SK-MEL-5 (cell line): Measurements from ENCODE around the gene RWDD4. TPM values are rescaled to one million over a fixed set of nuclear protein-coding genes. Genes with fewer than 3 reads are reported as not detected.

Experiments used
- DNase-seq: peaks from one replicate; pipeline ENCODE4 v3.0.0-alpha.2; 2016; ENCODE audit warnings: low read depth, low spot score
- in situ Hi-C: cut with HindIII; loops from 2 replicates; pipeline ENCODE4 v1.10.0; 2016; ENCODE audit warnings: low sequenced_read_pairs, high pct_unique_total_duplicates, low pct_unique_long_range_greater_than_20kb
- total RNA-seq: library from RNA; depleted of rRNA; stranded (reverse); fragments of >200 nt; shearing (Covaris generic); gene quantifications from 2 replicates; pipeline ENCODE4 v1.2.3, GENCODE V29; 2014

Gene RWDD4
- total RNA-seq, 1 experiment from 2014 or later: 32.5 TPM

DNA sequence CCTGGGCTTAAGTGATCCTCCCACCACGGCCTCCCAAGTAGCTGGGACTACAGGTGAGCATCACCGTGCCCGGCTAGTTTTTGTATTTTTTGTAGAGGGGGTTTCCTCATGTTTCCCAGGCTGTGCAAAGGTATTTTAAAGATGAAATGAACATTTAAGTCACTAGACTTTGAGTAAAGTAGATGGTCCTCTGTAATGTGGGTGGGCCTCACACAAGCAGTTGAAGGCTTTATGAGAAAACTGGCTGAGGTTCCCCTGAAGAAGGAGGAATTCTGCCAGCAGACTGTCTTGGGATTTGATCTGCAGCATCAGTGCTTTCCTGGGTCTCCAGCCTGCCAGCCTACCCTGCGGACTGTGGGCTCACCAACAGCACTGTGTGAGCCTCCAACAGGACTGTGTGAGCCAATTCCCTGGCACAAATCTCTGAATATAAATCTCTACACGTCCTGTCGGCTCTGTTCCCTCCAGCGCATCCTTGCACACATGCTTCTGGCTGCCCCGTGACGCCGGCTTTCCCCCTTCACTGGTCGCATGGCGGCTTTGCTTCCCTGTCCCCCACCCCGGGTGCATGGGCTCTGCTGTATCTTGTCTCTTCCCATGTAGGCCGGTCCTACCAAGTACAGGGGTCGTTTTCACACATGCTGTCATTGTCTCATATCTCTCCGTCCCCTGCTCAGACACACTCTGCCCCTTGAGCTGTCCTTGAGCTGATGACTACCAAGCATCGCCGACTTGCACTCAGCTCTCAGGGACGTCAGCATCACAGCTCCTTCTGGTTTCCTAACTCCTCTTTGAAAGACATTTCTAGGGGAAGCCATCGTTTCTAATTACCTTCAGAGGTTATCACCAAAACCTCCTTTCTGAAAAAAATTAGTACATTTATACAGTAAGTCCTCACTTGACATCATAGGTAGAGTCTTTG, 46.4 kb downstream of the RWDD4 start:
- in situ Hi-C loops: no loop called here
- no peak for DNase-seq

DNA sequence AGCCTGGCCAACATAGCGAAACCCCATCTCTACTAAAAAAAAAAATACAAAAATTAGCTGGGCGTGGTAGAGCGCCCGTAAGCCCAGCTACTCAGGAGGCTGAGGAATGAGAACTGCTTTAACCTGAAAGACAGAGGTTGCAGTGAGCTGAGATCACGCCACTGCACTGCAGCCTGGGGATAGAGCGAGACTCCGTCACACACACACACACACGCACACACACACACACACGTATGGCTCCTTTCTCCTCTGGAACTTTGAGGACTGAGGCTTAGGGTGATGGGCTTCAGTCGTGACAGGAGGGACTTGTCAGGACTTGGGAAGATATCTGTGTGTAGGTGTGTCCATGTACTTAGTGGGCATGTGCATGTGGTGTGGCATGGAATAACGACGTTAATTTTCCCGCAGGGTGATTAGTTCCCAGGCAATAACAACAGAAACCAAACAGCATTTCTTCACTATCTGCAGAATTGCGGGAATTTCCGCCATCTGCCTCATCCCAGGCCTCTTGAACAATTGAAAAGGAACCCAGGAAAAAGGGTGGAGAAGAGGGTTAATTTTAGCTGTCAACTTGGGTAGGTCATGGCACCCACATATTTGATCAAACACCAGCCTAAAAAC, 47.7 kb downstream of the RWDD4 start:
- in situ Hi-C loops: no loop called here
- DNase-seq: no peak

- no peak for DNase-seq
These were observed 48.4 kb downstream of the RWDD4 start for GRCh38 chr4:183610613-183611012.

GRCh38 chr4:183610033-183610432, 49.0 kb downstream of the RWDD4 start:
- in situ Hi-C loops: no loop called here

More at GRCh38 chr4:183610613-183611012, 48.4 kb downstream of the RWDD4 start:
- in situ Hi-C loops: no loop called here

DNA sequence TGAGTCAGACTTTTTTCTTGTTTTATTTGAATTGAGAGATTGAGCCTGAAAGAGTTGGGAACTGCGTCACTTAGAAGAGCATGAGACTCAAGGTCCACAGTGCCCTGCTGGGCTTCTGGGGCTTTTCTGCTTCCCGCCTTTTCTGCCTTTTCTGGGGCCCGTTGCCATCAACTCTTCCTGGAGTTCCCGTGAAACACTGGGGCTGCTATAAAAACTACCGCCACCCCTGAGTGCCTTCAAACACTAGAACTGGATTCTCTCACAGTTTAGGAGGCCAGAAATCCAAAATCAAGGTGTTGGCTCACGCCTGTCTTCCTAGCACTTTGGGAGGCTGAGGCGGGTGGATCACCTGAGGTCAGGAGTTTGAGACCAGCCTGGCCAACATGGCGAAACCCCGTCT, 49.8 kb downstream of the RWDD4 start:
- DNase-seq: no peak
- in situ Hi-C loops: no loop called here

More at GRCh38 chr4:183610033-183610432, 49.0 kb downstream of the RWDD4 start:
- peak; percentile 55 for DNase-seq

- in situ Hi-C loops: no loop called here
- DNase-seq: no peak
These were observed 51.1 kb downstream of the RWDD4 start for GRCh38 chr4:183607894-183608293.

- in situ Hi-C loops: no loop called here
- peak; percentile 43 for DNase-seq
These were observed 56.4 kb downstream of the RWDD4 start for GRCh38 chr4:183602557-183603027.

DNA sequence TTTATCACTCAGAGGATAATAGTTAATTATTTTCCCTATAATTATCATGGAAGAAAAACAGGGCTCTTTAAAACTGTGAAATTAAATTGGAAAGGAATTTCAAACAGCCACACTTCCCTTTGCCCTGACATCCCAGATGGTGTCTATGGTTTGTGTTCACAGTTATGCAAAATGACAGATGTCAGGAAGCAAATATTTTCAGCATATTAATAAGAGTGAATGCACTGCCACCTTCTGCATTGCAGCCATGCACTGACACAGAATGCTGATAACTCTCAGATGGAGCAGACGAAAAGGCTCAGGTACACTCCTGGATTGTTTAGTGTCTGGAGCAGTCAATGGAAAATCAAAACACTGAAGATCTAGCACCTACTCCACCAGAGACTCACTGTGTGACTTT, 57.6 kb downstream of the RWDD4 start:
- in situ Hi-C loops: no loop called here
- no peak for DNase-seq

- peak; percentile 67 for DNase-seq
- in situ Hi-C loops: no loop called here
These were observed 58.7 kb downstream of the RWDD4 start for GRCh38 chr4:183600189-183600685.

GRCh38 chr4:183599690-183600089, 59.3 kb downstream of the RWDD4 start:
- in situ Hi-C loops: no loop called here

GRCh38 chr4:183599284-183599683, 59.7 kb downstream of the RWDD4 start:
- no peak for DNase-seq
- in situ Hi-C loops: no loop called here

More at GRCh38 chr4:183599690-183600089, 59.3 kb downstream of the RWDD4 start:
- no peak for DNase-seq

DNA sequence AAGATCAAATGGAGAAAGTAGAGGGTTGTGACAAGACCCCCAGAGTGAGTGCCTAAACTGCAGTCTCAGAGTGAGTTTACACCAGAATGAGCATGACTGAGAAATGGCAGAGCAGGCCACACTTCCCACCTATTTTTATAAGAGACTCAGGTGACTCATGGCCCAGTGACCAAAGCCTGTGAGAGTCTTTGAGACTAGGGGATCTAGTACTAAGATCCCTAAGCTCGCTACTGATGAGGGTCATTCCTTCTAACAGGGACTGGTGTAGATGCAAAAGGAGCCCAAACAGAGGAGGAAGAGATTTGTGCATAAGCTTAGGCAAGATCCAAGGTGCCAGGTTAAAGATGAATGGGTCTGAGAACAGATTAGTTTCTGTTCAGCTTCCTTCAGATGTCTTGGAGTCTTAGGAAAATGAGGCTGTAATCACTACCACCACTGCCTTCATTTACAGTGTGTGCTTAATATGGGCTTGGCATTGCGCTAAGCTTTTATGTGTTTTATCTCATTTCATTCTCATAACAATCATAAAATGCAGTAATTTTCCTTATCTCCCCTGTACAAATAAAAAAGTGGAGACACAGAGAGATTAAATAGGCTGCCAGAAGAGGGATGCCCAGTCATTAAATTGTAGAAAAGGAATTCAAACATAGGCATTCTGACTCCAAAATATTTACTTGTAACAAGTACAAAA, 62.8 kb downstream of the RWDD4 start:
- in situ Hi-C loops: no loop called here
- no peak for DNase-seq

GRCh38 chr4:183594823-183595222, 64.2 kb downstream of the RWDD4 start:
- in situ Hi-C loops: no loop called here
- DNase-seq: no peak

- in situ Hi-C loops: no loop called here
These were observed 67.7 kb downstream of the RWDD4 start for GRCh38 chr4:183591301-183591700.

More at GRCh38 chr4:183591301-183591700, 67.7 kb downstream of the RWDD4 start:
- no peak for DNase-seq
